K562 (cell line): Measurements from ENCODE around the gene FMNL2.

Experiments used
- COPS2 ChIP-seq: fragments of 450-650 bp; conservative IDR thresholded peaks from 2 replicates; pipeline ENCODE4 v1.6.1; 2016; ENCODE audit warnings: mild to moderate bottlenecking, moderate library complexity
- CTCF ChIP-seq, 3 experiments: IDR thresholded peaks in 2 of 3; conservative IDR thresholded peaks in 1 of 3; 2 replicates each; pipeline ENCODE4 v1.5.1; 2011 to 2012; ENCODE audit warnings: low read length in 3 of 3, mild to moderate bottlenecking in 3 of 3, control low read depth in 2 of 3, improper control_type of control experiment in 1 of 3, inconsistent platforms in 1 of 3, low read depth in 1 of 3, mixed read lengths in 1 of 3, moderate library complexity in 1 of 3; ENCODE audit not compliant: insufficient read depth in 2 of 3
- E2F3 ChIP-seq: fragments of 250-450 bp; sonication (Bioruptor Pico); IDR thresholded peaks from 2 replicates; pipeline ENCODE4 v1.4.0; 2020; ENCODE audit warnings: mild to moderate bottlenecking
- MXI1 ChIP-seq: IDR thresholded peaks from 2 replicates; pipeline ENCODE4 v1.6.1; 2011; ENCODE audit warnings: low read depth, mild to moderate bottlenecking, improper control_type of control experiment, low read length
- MYC ChIP-seq, 2 experiments: fragments of 250-450 bp in 1 of 2; sonication (Bioruptor Pico) in 1 of 2; IDR thresholded peaks; 2 replicates each; pipeline versions ENCODE4 v1.5.1 to v1.6.1; 2012 to 2021; ENCODE audit warnings: low read depth in 2 of 2, borderline replicate concordance in 1 of 2, improper control_type of control experiment in 1 of 2, low read length in 1 of 2, mild to moderate bottlenecking in 1 of 2, moderate library complexity in 1 of 2
- NFYB ChIP-seq: IDR thresholded peaks from 2 replicates; pipeline ENCODE4 v1.6.1; 2011; ENCODE audit warnings: mild to moderate bottlenecking, moderate library complexity; ENCODE audit not compliant: insufficient read length; ENCODE audit errors: extremely low read depth
- PHF8 ChIP-seq: fragments of 200-600 bp; sonication (generic); IDR thresholded peaks from 2 replicates; pipeline ENCODE4 v1.6.1; 2012; ENCODE audit warnings: mixed run types, mild to moderate bottlenecking, inconsistent platforms, low read length, moderate library complexity, borderline replicate concordance
- SMAD4 ChIP-seq: fragments of 250-450 bp; sonication (Bioruptor Pico); conservative IDR thresholded peaks from 2 replicates; pipeline ENCODE4 v1.8.0; 2021; ENCODE audit warnings: inconsistent platforms, mild to moderate bottlenecking, moderate library complexity
- SRSF9 ChIP-seq: fragments of 200-400 bp; formaldehyde crosslinking; IDR thresholded peaks from 2 replicates; pipeline ENCODE4 v1.6.1; 2017; ENCODE audit warnings: low read depth, low read length, borderline replicate concordance
- TAF1 ChIP-seq: IDR thresholded peaks from 2 replicates; pipeline ENCODE4 v1.6.1; 2011; ENCODE audit warnings: mild to moderate bottlenecking, low read length, moderate library complexity; ENCODE audit not compliant: insufficient read depth, control insufficient read depth, severe bottlenecking; ENCODE audit errors: extremely low read depth
- ZHX1 ChIP-seq: fragments of 150-350 bp; conservative IDR thresholded peaks from 2 replicates; pipeline ENCODE4 v1.6.1; 2014; ENCODE audit warnings: low read length
- ZNF707 ChIP-seq: fragments of 250-450 bp; sonication (Bioruptor Pico); conservative IDR thresholded peaks from 2 replicates; pipeline ENCODE4 v1.8.0; 2022; ENCODE audit warnings: inconsistent platforms, mild to moderate bottlenecking, moderate library complexity

- TF ChIP-seq CTCF (IDR thresholded peaks at IDR 0.05 in 2 of 3, conservative IDR thresholded peaks at IDR 0.05 in 1 of 3; ENCODE audit: insufficient read depth in 2 of 3, low read depth in 1 of 3, low read length in 3 of 3) (no peak), ZHX1 (no peak), TAF1 (no peak), SMAD4 (CRISPR knock-in tag) (no peak), SRSF9 (no peak), PHF8 (no peak), COPS2 (no peak), ZNF707 (no peak), MYC (IDR thresholded peaks at IDR 0.05; ENCODE audit: low read depth, low read length) (no peak), MYC (CRISPR knock-in tag; IDR thresholded peaks at IDR 0.05; ENCODE audit: borderline replicate concordance, low read depth) (no peak), MXI1 (no peak), E2F3 (CRISPR knock-in tag) (no peak), NFYB (no peak)
Observed at GRCh38 chr2:152585830-152586484, 251.0 kb downstream of the FMNL2 start.
